H1 (cell line): ENCODE data around the gene TIMP4.

Source experiments
- POLR2AphosphoS5 ChIP-seq: IDR thresholded peaks from 2 replicates; pipeline ENCODE4 v1.6.1; 2011; ENCODE audit warnings: low read depth, low read length
- ZNF274 ChIP-seq: IDR thresholded peaks from 2 replicates; pipeline ENCODE4 v1.7.0; 2012; ENCODE audit warnings: low read length, borderline replicate concordance; ENCODE audit errors: extremely low read depth

GRCh38 chr3:12175137-12175593 lies 16.5 kb upstream of the TIMP4 start:
- TF ChIP-seq ZNF274, result no peak
- TF ChIP-seq POLR2AphosphoS5, result no peak
